SU-DHL-6 (cell line): ENCODE data around the gene DPYSL5.

Experiments used
- EZH2phosphoT487 ChIP-seq: fragments of 200-600 bp; sonication (generic), shearing (Covaris generic); conservative IDR thresholded peaks from 2 replicates; pipeline ENCODE4 v1.6.1; 2018; ENCODE audit warnings: mild to moderate bottlenecking, antibody characterized with exemption, low read length, moderate library complexity, mixed read lengths
- TF ChIP-seq, protein P1 (sequence below): fragments of 200-600 bp; sonication (generic); IDR thresholded peaks from one replicate; pipeline ENCODE4 v1.5.1; 2017; ENCODE audit warnings: antibody characterized with exemption, mild to moderate bottlenecking, low read length, moderate library complexity; ENCODE audit not compliant: insufficient read depth, poor library complexity, severe bottlenecking

DNA sequence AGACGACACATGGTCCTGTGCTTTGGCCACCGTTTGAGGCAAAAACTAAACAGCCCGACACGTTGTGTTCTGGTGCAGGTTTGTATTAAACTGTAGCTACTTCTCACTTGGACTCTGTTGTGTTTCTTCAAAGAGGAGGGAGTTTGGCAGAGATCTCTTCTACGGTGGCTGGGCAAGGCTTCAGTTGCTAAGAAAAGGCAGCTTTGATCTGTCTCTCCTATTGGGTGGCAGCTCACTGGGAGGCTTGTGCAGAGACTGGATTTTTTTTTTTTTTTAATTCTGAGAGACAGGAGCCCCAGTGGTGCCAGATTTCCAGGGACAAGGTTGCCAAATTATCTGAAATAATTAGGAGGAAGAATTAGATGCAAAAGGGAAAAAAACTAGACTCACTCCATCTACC lies 102.3 kb downstream of the DPYSL5 start:
- TF ChIP-seq, protein P1, sequence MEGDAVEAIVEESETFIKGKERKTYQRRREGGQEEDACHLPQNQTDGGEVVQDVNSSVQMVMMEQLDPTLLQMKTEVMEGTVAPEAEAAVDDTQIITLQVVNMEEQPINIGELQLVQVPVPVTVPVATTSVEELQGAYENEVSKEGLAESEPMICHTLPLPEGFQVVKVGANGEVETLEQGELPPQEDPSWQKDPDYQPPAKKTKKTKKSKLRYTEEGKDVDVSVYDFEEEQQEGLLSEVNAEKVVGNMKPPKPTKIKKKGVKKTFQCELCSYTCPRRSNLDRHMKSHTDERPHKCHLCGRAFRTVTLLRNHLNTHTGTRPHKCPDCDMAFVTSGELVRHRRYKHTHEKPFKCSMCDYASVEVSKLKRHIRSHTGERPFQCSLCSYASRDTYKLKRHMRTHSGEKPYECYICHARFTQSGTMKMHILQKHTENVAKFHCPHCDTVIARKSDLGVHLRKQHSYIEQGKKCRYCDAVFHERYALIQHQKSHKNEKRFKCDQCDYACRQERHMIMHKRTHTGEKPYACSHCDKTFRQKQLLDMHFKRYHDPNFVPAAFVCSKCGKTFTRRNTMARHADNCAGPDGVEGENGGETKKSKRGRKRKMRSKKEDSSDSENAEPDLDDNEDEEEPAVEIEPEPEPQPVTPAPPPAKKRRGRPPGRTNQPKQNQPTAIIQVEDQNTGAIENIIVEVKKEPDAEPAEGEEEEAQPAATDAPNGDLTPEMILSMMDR, result no peak
- TF ChIP-seq EZH2phosphoT487, result no peak
